Activated T-cell treated with anti-CD3 and anti-CD28 coated beads, Interleukin-2, amount 50 U/mL, for 1 hour (primary cell): ENCODE data around the gene HOMER2.
"Not testable (repeated sequence)": the region's sequence is repeated elsewhere in the genome, so short reads cannot be mapped to it uniquely, and the experiment has no call there.

Experiments used
- DNase-seq: peaks from one replicate; pipeline ENCODE4 v3.0.0-alpha.2; 2020

HOMER2 gene

DNA sequence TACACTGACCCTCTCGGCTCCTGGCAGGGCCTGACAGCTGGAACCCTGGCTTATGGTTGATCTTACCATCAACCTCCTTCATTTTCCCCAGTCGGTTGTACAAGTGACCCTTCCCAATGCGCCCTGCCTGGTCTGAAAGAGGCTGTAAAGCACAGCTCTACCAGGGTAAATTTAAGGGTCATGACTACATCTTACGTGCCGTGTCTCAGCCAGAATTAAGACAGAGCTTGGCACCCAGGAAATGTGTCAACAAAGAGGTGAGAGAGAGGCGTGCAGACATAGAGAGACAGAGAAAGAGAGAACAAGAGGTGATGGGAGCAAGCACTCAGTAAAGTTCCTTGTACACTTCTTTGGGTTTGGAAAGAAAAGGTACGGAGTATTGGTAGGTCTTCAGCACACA lies 28.8 kb downstream of the HOMER2 start:
- no peak for DNase-seq

DNA sequence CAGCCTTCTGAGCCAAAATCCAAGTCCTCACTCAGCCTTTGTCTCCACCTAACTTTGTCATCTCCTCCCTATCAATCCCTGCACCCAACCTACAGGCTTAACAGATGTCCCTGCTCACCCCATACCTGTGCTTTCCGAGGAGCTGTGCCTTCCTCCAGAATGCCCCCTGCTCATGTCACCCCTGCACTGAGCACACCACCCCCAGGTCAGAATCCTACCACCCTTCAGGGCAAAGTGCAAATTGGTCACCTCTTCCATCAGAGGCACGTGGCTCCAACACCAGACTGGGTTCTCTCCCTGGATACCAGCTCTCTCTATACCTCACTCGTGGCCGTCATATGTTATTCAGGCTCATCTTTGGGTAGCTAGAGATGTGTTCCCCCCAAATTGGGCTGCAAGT lies 29.8 kb downstream of the HOMER2 start:
- no peak for DNase-seq

DNA sequence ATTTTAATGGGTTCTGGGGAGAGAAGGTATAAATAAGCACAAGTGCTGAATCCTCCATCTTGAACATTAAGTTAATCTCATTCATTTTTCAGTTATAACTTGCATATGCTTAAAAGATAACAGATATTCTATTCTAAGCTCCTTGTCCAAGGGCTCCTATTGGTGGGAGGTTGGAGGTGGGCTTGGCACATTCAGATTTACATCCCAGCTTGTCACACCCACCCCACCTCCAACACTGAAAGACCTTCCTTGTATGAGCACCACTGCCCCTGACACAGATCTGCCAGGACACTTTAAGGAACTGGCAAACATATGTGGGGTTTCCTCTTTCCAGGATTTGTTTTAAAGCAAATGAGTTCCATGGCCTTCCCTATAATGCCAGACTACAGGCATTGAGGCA lies 30.6 kb downstream of the HOMER2 start:
- DNase-seq = no peak

DNA sequence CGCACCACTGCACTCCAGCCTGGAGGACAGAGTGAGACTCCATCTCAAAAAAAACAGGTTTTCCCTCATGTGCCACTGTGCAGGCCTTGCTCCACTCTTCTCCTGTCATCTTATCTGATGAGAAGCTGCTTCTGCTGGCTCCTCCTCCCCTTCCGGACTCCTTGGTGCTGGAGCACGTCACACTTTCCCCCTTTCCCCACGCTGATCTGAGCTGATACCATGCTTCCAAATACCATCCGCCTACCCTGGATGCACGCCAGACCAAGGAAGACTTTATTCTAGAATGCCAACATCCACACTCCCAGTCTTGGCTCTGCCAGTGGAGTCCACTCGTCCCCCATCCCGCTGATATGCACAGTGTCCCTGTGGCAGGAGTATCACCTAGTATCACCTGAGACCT lies 31.3 kb downstream of the HOMER2 start:
- DNase-seq = no peak

DNA sequence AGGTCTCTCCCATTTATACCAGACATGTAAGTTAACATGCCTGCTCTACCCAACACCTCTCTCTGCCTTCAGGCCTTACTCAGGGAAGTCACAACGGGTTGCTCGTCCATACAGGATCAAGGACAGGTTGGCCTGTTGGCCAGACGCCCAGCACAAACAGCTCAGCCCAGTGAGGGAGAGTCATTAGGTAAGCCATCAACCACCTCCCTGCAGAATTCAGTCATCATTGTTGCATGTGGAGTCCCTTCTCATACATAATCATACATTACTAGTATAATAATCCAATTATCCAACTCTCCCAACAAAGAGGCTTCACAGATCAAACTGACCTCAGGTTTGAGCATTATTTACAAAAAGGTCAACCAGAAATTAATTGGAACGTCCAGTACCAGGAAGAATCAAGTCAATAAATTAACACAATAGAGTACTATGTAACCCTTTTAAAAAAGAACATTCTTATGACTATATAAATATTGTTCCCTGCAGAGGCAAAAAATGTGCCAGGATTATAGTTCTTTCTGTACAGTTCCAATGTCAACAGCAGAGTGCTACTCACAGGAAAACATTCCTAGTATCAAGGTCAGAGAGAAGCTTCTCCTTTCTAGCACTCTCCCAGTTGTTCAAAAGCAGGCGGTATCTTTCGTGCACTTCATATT lies 33.2 kb downstream of the HOMER2 start:
- no peak for DNase-seq

DNA sequence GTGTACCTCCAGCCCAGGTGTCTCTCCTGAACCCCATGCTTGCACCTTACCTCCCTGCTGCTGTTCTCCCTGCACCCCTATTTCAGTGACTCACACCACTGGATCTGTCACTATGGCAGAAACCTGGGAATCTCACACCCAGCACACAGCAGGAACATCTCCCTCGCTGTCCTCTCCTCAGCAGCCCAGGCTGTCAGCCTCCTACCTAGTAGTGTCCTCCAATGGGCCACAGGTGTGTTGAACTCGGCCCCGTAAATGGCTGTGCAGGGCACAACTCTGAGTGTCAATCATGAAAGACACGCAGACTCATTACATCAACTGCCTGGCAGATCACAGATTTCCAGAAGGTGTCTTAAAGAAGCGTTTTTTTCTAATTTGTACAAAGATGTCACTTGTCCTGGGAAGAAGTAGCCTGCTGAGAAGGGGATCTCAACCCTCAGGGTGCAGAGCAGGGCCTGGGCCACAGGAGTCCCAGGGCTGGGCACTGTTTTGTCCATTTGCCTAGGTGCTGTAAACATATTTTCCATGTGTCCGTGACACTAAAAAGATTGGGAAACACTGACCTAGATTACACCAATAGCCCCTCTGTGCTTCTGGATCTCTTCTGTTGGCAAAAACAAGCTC lies 33.8 kb downstream of the HOMER2 start:
- DNase-seq = no peak

DNA sequence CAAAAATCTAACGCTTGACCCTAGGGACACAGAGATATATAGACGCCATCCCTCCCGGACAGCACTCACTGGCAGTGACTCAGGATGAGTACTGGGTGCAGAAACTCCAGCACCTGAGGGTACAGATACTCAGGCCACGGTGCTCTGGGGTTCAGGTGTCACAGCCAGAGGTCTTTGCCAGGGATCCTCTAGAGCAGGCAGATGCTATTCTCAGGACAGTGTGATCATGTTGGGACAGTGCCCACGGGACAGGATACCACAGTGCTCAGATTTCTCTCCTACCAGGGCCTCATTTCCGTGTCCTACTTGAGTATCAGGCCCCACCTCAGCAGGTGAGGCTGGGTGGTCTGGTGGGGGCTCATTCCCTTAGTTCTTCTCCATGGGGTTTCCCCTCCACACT lies 34.4 kb downstream of the HOMER2 start:
- DNase-seq = no peak

DNA sequence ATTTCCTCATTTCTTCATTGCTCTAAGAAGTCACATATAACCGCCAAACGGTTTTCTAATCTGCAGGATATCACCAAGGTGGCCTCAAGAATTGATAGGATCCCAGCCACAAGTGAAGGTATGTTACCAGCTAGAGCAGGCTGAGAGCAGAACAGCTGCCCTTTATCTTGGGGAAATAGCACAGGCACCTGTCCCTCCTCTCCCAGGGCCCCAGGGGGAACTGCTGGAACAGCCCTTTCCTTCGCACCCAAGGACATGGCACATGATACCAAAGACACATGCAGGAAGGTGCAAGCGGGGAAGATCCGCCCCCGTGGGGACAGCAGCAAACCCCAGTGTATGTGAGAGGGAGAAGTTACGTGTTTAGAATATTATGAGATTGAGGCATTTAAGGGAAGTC lies 35.3 kb downstream of the HOMER2 start:
- no peak for DNase-seq

DNA sequence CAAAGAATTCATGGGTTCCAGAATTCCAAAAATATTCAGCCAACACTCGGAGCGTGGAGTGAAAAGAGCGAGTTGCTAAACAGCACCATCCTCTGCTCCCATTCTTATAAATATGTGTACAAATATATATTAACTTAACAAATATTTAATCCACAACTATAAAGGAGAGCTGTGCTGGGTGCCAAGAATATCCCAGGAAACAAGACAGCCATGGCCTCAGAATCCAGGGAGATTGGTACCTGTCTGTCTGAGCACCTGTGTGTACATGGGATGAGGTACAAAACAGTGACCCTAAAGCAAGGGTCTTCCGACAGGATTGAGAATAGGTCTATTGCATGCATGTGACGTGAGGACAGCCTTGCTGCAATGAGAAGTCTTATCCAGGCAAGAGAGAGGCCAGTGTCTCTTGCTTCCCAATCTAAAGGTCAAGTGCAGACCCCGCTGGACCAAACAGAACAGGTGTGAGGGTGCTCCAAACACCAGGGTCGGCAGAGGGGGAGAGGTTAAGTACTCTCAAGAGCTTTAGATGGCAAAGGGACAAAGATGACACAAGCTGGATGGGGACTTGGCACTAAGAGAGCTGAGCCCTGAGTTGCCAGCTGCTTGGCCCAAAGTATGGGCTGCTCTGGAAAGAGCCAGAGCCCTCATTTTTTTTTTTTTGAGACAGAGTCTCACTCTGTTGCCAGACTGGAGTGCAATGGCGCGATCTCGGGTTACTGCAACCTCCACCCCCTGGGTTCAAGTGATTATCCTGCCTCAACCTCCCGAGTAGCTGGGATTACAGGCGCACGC lies 36.2 kb downstream of the HOMER2 start:
- DNase-seq = no peak

DNA sequence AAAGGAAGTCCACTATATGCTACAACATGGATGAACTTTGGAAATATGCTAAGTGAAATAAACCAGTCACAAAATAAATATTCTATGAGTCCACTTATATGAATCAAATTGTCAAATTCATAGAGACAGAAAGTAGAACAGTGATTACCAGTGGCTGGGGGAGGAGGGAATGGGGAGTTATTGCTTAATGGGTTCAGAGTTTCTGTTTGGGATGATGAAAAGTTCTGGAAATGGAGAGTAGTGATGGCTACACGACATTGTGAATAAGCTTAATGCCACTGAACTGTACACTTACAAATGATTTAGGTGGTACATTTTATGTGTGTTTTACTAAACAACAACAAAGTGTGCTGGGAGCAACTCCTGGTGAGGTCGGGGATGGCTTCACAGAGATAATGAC lies 38.1 kb downstream of the HOMER2 start:
- no peak for DNase-seq

DNA sequence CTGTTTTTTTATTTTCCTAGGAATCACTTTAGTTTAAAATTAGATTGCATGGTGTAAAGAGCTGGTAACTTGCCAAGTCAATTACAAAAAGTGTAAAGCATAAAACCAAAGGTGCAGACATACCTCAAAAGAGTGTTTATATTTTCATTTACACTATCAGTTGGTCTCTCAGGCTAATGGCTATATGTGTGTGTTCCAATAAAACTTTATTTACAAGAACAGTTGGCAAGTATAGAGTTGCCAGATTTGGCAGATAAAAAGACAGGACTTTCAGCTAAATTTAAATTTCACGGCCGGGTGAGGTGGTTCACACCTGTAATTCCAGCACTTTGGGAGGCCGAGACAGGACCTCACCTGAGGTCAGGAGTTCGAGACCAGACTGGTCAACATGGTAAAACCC lies 41.1 kb downstream of the HOMER2 start:
- no peak for DNase-seq

DNA sequence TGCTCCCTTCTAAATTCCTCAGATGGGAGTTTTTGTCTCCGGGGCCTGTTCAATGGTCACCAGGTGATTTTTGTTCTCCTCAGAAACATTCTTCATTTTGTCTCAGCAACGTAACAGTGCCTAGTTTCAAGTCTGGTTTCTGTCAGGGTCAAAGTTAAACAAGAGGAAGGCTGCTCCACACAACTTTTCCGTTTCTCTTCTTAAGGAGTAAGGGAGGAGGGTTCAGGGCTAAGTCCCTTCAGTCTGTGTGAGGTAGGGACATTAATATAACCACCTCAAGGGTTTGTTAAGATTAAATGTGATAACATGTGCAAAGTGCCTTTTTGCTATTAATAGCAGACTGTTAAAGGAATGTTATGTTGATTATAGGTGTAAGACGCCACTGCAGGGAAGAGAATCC lies 41.8 kb downstream of the HOMER2 start:
- no peak for DNase-seq

DNA sequence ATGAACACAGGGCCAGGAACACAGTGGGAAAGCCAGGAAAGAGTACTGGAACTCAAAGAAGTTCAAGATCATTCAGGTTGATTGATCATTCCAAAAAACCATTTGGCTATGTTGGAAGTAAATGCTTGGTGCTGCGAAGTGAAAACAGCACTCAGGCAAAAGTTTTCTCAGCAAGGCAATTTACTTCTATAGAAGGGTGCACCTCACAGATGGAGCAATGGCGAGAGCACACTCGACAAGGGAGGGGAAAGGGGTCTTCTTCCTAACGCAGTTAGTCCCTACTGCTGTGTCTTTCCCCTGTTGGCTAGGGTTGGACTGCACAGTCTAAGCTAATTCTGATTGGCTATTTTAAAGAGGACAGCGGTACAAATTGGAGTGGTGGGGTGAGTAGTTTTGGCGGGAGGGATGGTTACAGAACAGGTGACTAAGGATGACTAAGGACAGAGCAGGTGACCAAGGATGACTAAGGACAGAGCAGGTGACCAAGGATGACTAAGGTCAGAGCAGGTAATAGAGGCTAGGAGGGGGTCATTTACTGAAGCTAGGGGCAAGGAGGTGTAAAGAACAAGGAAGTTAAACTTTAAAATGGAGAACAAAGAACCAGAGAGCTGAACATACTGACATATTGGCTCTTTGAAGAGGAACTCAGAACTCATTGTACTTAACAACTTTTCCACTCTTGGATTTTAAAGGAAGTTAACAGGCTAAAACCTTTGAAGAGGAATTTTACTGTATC lies 43.3 kb downstream of the HOMER2 start:
- no peak for DNase-seq

DNA sequence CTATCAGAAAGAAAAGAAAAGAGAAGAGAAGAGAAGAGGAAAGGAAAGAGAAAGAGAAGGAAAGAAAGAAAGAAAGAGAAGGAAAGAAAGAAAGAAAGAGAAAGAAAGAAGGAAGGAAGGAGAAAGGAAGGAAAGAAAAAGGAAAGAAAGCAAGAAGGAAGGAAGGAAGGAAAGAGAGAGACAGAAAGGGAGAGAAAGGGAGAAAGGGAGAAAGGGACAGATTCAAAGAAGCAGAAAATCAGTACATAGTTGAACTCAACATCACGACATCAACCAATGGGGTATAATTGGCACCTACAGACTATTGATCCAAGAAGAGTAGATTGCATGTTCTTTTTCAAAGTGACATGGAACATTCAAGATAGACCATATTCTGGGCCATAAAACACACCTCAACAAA lies 45.2 kb downstream of the HOMER2 start:
- DNase-seq = no peak

DNA sequence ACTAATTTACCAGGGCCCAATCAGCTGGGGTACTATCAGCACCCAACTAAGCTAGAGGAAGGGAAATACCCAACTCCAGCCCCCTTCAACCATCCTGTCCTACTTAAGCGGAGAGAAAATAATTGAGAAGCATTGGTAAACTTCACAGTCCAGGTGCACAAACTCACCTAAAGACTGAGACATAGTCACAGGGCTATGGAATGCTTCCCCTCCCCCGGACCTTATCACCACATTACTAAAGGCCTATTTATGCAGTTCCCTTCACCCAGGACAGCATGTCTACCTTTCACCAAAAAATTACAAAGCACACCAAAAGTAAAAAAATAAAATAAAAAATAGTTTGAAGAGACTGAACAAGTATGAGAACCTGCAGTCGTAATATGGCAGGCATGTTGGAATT lies 47.9 kb downstream of the HOMER2 start:
- DNase-seq = no peak

DNA sequence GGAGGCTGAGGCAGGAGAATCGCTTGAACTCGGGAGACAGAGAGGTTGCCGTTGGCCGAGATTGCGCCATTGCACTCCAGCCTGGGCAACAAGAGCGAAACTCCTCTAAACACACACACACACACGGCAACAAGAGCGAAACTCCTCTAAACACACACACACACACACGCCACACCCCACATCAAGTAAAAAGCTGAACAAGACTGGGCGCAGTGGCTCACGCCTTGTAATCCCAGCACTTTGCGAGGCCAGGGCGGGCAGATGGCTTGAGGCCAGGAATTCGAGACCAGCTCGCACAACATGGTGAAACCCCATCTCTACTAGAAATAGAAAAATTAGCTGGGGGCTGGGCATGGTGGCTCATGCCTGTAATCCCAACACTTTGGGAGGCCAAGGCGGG lies 49.0 kb downstream of the HOMER2 start:
- no peak for DNase-seq

DNA sequence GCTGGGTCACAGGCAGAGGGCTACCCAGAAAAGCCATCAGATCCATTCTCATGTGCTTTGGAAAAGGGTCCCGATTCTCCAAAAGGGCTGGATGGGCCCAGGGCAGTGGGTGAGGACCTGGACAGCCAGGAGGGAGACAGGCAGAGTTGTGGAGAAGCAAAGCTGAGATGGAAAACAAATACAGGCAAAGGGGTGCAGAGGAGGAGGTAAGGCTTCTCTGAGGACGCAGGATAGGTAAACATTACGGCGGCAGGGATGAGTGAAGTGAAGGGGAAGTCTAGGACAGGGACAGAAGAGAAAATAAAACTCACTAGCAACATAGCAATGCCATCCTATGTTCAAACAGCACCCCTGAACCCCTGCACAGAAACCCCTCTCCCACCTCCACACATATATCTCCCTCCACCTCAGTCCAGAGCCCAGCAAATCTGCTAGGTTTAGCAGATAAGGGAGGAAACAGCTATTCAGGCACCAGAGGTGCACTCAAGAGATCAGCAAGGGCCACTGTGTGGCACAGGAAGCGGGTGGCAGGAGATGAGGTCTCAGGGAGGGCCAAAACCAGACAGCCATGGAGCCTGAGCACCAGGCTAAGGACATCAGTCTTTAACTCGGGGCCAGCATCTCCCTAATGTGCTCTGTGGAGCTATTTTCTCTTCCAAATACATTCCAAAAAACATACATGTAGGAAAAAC lies 51.3 kb downstream of the HOMER2 start:
- no peak for DNase-seq

DNA sequence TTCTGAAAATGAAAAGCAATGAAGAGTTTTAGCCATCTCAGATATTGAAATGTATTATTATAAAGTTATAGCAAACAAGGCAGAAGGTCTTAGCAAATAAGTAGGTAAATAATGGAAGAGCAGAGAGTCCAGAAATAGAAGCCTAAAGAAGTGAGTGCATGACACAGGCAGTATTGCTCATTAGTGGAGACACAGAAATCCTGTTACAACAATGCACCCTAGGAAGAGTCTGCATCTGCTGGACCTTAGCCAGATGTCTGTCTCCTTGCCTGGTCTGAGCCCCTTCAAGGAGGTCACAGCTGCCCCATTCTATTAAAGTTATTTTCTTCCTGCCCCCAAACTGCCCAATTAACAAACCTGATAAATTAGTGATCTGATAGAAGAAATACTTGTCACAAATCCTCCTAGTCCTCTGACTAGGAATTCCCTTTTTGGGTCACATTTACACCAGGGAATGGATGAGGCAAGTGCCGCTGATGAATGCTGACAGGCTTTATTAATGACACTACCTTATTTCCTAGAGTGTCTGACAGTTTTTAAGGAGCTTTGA lies 51.9 kb downstream of the HOMER2 start:
- DNase-seq = no peak

DNA sequence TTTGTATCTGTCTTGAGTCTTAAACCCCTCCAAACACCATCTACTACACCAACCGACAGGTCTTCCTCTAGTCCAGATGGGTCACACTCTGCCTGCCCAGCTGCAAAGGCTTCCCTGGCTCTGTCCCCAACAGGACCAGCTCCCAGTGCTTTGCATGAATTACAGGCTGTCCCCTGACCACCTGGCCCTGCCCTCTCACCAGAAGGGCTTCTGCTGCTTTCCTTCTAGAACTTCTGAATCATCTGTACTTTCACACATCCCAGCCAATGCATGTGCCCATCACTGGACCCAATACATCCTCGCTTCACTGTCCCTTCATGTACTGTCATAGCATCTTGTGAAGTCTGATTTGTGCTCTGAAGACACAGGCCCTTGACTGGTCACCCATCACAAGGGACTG lies 53.6 kb downstream of the HOMER2 start:
- DNase-seq = no peak

DNA sequence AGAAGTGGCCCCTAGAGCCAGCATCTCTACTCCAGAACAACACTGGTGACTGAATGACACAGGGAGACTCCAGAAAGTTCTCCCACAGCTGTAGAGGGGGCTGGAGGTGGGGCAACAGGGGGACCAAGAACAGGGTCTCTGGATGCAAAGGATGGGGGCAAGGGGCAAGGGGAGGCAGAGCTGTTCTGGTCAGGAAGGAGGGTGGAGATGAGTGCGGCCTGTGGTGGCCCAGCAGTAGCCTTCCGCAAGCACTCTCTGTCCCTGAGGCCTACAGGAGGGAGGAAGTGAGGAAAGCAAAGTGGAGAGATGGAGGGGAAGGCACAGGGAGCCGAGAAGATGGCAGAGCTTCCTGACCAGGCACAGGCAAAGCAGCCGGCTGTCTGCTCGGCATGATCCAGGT lies 56.5 kb downstream of the HOMER2 start:
- DNase-seq = no peak

DNA sequence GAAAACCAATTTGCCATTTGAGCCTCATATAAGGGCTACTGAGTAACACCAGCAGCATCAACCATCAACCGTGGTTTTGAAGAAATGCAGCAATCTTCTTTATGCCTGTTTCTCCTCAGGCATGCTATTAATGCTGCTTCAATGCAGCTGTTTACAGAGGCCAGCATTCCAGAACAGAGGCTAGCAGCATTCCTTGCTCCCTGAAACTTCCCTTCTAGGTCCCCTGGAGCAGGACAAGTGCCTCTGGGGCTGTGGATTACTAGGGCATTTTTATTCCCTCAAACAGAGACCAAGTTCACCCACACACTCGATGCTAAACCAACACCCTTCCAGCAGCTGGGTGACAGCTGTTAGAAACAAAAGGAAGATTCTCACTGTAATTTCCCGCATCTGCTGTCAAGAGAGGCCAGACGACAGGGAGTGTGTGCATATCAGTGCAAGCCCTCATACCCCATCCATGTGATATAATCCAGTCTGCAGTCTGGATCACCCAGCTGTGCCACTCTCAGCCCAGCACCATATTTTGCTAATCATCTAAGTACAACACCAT lies 57.5 kb downstream of the HOMER2 start:
- DNase-seq = no peak

DNA sequence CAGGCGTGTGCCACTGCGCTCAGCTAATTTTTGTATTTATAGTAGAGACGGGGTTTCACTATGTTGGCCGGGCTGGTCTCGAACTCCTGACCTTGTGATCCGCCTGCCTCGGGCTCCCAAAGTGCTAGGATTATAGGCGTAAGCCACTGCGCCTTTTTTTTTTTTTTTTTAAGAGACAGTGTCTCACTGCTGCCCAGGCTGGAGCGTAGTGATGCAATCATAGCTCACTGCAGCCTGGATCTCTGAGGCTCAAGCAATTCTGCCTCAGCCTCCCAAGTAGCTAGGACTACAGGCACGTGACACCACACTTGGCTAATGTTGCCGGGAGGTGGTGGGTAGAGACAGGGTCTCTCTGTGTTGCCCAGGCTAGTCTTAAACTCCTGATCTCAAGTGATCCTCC lies 59.0 kb downstream of the HOMER2 start:
- DNase-seq = not testable (repeated sequence)
